HG02981 (cell line): ENCODE measurements around the gene LSP1.

Source experiments
- ATAC-seq: cut with Tn5 transposase; IDR thresholded peaks from one replicate; pipeline ENCODE4 v1.9.1; 2021; ENCODE audit warnings: mild to moderate bottlenecking, moderate library complexity; ENCODE audit not compliant: unreplicated experiment

The LSP1 gene

DNA sequence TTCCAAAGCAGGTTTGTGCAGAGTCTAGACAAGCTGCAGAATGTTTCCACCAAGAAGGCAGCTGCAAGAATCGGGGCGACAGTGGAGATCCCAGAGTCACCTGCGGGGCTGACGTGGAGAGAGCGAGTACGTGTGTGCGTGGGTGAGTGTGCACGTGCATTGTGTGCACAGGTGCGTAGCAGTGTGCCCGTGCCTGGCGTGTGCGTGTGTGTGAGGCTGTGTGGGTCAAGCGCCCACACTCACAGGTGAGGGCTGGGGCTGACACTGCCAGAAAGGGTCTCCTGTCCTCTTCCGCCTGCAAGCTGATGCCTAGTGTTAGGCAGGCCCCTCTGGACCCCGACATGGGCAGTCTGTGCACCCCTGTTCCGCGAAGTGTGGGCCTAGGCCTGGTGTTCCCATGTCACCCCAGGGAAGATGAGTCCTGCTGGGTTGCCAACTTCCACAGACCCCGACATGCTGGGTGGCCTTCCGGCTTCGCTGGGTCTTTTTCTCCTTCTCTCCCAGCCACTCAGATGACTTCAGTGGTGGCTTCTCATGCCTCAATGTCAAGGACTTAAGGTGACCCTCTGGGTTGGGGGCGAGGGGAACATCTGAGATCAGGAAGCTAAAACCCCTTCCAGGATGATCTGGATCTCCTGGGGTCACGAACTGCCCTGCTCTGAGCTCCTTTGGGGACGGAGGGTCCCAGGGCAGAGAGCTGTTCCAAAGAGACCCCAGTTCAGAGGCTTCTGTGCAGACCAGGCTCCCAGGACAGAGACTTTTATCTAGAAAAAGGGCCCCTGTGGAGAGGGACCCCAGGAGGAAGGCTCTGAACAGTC, 28.5 kb upstream of the LSP1 start:
- ATAC-seq = no peak

DNA sequence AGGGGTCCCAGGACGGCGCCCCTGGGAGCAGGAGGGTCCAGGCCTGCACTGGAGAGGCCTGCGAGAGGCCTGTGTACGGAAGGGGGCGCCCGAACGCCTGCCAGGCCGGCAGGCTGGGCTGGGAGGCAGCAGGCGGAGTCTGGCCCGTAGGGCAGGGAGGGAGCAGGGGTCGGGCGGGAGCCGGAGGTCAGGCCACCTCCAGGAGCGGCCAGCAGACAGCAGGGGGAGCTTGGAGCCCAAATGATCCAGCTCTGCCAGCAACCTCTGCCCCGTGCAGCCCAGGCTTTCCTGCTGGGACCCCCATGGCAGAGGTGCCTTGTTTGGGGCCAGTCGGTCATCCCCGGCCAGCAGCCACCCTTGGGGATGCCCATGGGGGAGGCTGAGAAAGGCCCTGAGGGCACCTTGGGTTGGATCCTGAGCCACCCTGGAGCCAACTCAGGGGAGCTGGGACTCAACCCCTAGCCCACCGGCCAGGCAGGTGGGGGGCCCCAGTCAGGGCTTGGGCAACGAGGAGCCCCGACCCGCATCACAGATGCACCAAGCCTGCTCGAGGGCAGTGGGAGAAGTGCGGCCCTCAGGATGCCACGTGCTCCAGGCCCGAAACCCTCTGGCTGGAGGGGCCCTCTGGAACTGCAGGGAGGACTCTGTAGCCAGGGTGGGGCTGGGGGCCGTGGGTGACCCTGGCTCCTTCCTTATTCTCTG, 27.7 kb upstream of the LSP1 start:
- ATAC-seq = no peak

DNA sequence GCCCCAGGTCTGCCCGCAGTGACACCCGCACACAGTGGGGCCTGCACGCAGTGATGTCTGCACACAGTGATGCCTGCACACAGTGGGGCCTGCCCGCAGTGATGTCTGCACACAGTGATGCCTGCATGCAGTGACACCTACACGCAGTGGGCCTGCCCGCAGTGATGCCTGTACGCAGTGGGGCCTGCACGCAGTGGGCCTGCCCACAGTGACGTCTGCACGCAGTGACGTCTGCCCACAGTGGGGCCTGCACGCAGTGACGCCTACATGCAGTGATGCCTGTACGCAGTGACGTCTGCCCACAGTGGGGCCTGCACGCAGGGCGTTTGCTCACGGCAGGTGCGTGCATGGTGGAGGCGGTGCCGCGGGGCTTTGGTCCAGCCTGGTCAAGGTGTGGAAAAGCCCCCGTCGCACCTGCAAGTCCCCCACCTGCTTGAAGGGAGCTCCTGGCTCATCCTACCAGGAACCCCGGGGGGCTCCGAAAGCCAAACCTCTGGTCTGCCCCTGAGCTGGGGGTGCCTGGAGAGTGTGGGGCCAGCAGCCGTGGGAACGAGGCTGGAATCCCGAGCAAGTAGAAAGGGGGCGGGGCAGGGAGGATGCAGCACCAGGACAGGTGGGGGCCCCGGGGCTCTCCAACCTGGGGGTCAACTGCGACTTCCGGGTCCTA, 27.0 kb upstream of the LSP1 start:
- no peak for ATAC-seq

DNA sequence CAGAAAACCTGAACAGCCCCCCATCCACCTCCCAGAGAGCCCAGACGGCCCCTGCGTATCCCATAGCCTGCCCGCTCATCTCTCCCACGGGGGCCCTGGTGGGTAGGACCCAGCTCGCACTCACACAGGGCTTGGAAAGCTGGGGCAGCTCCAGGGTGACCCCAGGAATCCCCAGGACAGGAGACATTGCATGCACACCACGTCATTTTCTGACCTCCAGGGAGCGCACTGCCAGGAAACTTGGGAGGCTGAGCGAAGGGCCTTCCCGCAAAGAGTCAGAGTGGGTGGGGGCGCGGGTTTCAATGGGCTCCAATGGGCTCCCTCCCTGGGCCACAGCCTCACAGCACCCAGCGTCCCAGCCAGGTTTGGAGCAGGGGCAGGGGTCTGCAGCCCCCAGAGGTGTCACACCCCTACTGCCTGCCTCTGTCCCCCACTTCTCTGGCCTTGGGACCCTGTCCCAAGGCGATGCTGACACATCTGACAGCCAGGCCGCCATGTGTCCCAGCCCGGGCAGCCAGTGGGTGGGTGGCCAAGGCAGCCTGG, 26.3 kb upstream of the LSP1 start:
- no peak for ATAC-seq

DNA sequence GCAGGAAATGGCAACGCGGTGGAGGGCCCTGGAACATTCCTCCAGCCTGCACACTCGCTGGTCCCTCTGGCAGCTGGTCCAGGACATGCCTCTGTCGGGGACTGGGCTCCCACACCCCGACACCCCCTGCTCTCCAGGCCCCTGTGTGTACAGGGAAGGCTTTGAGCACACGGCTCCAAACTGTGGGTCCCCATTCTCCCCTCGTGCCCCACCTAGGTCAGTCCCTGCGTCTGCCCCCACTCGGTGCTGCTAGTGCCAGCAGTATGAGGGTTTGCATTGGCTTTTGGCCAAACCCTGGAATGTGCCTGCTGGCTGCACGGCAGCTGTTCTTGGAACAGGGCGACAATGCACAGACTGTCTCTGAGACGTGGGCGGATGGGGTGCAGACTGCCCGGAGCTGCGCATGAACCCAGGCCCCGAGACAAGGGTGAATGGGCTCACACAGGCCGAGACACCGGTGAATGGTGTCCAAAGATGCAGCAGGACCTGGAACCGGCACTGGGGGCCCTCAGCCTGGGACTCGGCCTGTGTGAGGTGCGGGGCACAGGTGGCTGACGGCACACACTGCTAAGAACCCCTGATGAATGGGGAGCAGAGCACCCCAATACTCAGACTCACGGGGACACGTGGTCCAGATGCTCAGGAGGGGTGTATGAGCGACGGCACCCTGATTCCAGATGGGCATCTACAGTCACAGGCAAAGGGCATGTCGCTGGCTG, 25.6 kb upstream of the LSP1 start:
- no peak for ATAC-seq

DNA sequence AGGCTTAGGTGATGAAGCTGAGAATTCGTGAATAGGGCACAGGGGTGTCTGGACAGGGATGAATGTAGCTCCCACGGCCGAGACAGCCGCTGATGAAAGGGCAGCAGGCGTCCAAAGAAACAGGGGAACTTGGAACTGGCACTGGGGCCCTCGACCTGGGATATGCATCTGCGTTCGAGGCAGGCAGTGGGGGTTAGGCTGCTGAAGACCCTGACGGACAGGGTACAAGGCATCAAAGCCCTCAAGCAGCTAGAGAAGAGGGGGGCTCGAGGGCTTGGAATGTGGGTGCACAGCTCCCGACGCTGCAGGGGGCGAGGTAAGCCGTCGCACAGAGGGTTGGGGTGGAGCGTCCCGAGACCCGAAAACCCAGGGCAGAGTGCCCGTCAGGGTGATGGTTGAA, 25.0 kb upstream of the LSP1 start:
- no peak for ATAC-seq

DNA sequence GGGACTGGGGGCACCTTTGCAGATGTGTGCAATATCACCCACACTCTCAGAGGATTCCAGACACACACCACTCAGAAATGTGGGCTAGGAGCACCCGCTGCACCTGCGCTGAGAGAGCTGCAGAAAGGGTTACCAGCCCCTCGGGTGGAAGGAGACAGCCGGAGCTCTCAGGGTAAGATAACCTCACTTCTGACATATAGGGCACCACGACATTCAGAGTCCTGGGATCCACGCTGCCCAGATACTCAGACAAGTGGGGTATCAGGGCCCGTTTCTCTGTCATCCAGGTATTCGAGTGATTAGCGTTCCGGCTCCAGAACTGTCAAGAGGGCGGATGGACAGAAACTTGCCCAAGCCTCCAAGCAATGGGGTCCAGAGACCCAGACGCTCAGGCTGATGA, 24.3 kb upstream of the LSP1 start:
- no peak for ATAC-seq

DNA sequence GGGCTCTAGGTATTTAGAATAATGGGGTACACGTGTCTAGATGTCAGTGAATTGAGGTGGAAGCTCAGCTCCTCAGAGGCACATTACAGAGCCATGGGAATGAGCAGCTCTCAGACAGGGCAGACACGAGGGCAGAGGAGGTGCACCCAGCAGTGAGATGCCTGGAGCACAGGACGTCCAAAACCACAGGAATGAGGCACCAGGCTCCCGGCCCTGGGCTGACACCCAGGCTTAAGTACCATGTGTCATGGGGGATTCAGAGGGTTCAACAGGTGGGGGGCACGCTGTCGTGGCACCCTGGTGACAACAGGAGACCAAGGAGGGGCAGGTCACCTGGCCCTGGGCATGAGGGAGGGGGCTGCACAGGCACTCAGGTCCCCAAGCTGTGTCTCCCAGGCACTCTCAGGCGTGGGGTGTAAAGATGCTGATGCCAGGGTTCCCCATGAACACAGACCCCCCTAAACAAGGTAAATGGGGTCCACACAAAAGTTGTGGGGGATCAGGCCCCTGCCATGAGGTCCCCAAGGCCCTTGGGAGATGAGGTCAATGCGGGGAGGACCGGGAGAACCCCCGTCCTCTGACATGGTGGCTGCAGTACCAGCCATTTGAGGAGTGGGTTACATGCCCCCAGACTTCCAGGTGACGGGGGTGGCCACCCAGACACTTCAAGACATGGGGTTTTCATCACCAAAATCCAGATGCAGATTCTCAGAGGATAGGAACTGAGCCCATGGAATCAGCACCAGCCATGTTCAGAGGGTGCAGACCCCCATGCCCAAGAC, 23.7 kb upstream of the LSP1 start:
- no peak for ATAC-seq

DNA sequence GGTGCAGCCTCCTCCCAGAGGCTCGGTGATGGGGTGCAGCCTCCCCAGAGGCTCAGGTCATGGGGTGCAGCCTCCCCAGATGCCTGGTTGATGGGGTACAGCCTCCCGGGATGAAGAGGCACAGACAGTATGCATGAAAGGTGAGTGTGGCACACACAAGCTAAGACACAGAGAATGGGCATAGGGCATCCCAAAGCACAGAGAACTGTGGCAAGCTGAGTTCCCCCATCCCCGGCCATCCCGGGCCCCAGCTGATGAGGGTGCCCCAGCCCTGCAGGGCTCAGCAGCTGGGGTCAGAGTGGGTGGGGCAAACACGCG, 22.9 kb upstream of the LSP1 start:
- ATAC-seq = no peak

DNA sequence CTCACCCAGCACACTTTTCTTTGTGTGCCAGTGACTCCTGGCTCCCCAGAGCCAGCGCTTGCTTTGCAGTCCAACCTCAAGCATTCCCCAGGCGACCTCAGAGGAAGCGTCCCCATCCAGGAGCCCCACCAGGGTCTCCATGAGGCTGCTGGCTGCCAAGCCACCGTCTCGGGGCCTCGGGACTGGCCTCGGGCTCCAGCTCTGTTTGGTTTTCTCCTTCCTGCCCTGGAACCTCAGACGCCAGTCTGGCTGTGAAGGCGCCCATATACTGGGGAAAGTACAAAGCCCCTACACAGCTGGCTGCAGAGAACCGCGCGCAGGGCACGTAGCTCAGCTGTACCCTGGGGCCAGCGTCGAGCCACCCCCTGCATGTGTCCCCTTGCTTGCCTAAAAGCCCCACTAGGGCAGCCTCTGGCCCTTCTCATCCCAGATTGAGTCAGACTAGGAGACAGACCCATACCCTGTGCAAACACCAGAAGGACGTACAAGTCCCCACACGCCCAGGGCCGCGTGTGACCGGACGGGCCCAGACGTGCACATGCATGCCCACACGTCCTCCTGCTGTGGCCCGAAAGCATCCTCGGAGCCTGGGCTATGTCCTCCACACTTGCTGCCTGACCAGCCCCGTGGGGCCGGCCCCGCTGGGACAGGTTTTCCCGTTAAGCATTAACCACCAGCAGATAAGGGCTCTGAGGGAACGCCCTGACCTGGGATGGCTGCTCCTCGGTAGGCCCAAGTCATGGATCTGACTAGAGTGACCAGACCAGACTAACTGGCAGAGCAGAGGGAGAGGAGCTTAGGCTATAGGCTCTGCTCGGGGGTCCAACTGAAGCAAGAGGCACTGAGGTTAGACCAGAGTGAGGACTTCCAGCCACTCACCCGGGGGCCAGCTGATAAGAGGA, 22.3 kb upstream of the LSP1 start:
- no peak for ATAC-seq

DNA sequence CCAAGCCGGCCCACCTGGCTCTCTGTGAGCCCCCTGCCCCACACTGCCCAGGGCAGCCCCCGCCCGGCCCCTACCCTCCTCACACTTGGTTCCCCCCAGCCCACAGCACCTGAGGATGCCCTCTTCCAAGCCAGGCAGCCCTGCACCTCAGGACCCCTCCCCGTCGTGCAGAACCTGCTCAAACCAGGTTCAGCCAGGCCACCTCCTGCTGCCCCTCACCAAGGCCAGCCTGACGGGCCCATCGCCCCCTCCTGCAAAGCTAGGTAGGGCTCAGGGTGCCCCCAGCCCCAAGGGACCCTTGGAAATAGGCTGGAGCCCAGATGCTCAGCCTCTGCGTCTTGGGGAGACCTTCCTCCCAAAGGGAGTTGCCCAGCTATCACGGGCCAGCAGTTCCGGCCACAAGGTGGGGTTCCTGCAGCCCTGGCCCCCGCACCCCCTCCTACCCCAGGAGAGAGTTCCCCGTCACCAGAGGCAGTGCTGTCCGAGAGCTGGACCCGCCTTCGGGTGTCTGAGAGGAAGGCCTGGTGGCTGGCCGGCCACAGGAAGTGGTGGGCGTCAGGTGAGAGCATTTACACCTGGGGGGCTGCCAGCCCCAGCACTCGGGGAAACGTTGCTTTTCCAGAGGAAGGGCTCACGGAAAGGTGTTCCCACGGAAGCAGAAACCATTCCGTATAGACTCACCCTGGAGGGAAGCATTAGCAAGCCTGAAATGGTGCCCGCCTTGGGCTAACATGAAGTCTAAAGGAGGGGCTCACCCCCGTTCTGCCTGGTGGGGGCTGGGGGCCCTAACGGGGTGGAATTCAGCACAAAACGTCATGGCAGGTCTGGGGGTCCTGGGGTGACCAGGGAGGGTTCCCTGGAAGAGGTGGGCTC, 21.3 kb upstream of the LSP1 start:
- no peak for ATAC-seq

DNA sequence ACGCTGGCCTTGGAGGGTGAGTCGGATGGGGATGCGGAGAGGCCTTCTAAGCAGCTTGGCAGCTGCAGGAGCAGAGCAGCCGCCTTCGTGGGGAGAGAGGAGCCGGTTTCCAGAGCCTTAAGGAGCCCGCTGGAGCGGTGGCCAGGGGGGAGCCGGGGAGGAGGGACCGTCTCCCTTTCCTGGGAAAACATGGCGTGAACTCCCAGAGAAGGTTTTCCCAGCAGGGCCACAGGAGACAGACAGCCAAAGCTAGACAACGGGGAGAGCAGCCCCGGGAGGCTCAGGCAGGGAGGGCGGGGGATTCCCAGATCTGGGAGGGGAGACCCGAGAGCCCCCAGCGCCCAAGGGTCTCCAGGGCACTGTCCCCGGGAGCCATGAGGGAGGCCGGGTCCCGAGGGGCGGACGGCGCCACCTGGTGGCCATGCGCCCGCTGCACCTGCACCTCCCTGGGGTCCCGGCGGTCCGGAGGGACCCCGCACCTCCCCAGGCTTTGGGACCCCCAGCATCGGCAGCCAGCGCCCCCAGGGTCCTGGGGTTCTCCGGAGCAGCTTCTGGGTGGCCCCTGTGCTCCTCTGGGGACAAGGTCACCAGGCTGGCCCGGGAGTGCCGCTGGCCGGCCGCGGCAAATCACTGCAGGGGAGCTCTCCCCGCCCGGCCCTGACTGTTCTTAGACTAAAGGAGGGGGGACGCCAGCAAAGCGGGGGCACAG, 20.5 kb upstream of the LSP1 start:
- ATAC-seq = no peak

DNA sequence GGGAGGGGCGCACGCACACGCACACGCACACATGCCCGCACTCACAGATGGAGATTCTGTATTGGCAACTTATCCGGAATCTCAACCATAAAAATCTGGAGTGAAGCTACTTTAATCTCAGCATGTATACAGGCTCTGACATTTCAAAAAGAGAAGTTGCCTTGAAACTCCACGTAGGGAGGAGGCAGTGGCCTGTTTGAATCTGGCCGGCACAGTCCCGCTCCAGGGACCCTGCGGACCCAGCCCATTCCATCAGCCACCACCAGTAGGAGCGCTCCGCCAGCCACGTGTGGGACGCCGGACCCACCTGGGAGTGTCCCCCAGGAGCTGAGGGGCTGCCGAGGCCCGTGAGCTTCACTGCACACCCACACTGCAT, 20.0 kb upstream of the LSP1 start:
- ATAC-seq = no peak

DNA sequence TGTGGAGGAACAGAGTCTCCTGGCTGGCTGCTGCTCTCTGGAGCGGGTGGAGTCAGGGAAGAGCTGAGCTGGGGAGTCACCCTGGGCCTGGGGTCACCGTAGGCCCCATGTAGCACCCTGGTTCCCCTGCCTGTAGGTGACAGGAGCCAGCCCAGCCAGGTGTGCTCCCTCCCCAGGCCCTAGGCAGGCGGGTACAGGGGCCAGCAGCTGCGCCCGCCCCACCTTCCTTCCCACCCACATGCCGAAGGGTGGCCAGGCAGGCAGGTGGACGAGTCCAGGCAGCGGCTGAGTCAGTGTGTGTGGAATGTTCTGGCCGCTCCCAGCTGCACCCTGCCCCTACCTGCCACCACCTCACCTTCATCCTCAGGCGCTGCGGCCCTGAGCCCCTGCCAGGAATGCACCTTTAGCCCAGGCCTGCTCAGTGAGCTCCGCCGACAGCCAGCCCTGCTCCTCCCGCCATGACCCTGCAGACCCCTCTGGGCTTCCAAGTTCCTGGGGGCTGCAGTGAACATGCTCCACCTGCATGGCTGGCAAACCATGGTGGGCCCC, 18.7 kb upstream of the LSP1 start:
- ATAC-seq = no peak

DNA sequence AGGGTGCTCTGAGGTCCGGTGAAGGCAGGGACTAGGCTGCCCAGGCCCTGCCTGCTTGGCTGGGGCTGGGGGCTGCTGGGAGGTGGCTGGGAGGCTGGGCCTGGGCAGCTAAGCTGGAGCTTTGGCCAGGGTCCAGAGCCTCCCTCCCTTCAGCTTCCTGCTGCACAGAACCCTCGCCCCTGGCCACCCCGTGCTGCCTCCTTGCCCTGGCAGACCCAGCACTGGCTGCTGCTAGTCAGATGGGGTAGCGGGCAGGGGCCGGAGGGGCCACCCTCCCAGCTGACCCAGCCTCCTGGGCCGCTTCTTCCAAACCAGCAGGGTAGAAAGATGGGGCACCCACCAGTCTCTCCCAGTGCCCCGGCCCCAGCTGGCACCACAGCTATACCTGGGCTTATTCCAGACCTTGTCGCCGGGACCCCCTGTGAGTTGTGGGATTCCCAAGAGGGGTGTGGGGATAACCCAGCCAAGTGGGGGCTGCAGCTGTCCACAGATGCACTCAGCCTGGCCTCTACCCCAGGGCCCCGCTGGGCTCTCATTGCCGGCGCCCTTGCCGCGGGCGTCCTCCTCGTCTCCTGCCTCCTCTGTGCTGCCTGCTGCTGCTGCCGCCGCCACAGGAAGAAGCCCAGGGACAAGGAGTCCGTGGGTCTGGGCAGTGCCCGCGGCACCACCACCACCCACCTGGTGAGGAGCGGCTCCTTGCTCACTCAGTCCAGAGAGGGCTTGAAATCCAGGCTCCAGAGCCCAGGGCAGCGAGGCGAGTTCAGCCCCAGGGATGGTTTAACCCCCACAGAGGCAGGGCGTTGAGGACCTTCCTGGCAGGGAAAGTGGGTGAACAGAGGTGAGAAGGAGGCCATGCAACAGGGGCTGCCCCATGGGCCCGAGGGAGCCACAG, 17.9 kb upstream of the LSP1 start, which contains the start of gene SYT8:
Gene SYT8, plus strand, starts transcription at position 212 of the 892 bp plus-strand sequence. Its CDS starts 116 bp downstream, at position 328.
- no peak for ATAC-seq

DNA sequence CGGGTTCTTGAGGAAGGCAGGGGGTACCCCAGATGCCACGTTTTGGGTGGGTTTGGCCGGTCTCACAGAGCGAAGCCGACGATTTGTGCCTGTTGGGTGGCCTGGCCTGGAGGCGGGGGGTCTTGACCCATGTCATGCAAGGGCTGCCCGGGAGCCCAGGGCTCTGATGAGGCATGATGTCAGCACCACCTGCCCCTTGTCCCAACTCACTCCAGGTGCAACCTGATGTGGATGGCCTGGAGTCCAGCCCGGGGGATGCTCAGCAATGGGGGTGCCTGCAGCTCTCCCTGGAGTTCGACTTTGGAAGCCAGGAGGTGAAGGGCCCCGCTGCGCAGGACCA, 17.2 kb upstream of the LSP1 start:
- no peak for ATAC-seq
